ENCODE results near the gene OR52E8.

DNA sequence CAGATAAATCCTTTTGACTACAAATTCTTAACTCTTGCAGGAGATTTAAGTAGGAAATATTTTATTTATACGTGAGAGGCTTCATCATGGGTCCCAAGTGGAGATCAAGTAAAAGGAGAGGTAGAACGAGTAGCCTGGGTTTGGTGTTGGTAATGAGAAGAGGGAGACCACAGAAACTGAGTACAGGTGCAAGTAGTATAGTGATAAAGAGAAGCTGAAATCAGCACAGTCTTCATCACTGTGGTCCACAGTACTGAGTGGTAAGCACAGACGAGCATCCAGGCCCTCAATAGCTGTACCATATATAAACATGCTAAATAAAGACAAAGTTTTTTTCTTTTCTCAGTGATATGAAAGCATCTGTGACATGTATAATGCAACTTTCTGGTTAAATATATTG, 29.7 kb upstream of the OR52E8 start:
- TF ChIP-seq, protein P1, sequence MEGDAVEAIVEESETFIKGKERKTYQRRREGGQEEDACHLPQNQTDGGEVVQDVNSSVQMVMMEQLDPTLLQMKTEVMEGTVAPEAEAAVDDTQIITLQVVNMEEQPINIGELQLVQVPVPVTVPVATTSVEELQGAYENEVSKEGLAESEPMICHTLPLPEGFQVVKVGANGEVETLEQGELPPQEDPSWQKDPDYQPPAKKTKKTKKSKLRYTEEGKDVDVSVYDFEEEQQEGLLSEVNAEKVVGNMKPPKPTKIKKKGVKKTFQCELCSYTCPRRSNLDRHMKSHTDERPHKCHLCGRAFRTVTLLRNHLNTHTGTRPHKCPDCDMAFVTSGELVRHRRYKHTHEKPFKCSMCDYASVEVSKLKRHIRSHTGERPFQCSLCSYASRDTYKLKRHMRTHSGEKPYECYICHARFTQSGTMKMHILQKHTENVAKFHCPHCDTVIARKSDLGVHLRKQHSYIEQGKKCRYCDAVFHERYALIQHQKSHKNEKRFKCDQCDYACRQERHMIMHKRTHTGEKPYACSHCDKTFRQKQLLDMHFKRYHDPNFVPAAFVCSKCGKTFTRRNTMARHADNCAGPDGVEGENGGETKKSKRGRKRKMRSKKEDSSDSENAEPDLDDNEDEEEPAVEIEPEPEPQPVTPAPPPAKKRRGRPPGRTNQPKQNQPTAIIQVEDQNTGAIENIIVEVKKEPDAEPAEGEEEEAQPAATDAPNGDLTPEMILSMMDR (IDR thresholded peaks at IDR 0.05): no peak
- no peak for TF ChIP-seq POLR2A (IDR thresholded peaks at IDR 0.05)
